ENCODE data around the gene KCNQ2.
"Not testable (repeated sequence)": the region's sequence is repeated elsewhere in the genome, so short reads cannot be mapped to it uniquely, and the experiment has no call there.

KCNQ2 gene

DNA sequence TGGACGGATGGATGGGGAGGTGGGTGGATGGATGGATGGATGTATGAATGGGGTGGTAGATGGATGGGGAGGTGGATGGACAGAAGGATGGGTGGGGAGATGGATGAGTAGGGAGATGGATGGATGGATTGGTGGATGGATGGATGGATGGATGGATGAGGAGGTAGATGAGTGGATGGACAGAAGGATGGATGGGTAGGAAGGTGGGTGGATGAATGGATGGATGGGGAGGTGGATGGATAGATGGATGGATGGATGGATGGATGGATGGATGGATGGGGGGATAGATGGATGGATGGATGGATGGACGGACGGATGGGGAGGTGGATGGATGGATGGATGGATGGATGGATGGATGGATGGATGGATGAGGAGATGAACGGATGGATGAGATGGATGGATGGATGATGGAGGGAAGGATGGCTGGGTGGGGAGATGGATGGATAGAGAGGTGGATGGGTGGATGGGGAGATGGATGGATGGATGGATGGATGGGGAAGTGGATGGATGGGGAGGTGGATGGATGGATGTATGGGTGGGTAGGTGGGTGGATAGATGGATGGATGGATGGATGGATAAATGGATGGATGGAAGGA lies 19.3 kb upstream of the KCNQ2 start:
- FAIRE-seq (no peak), DNase-seq (ENCODE audit: extremely low spot score, insufficient read length, low read depth) (no peak)

DNA sequence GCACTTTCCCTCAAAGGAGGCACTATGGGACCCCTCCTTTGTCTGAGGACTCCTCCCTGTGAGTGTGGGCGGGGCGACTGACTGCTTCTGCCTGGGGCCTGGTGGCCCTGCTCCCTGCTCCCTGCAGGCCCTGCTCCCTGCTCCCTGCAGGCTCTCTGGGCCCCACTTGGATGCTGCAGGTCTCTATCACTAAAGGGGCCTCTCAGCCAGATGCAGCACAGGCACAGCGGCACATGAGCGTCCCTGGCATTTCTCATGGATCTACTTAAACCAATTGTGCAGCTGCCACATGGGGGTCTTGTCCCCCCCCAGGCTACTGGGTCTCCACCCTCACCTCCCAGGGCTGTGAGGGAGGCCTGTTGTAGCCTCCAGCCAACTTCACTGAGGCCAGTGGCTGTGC lies 18.6 kb upstream of the KCNQ2 start:
- no peak for FAIRE-seq

DNA sequence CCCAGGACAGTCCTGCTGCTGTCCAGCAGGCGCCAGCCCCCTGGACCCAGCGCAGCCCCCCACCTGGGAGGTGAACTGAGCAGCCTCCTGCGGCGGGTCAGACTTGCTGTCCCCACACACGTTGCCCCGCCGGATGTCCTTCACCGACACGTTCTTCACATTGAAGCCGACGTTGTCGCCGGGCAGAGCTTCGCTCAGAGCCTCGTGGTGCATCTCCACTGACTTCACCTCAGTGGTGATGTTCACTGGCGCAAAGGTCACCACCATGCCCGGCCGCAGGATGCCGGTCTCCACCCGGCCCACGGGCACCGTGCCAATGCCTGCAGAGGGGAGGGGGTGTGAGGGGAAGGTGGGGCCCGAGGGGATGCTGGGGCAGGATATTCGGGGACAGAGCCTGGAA lies 18.0 kb upstream of the KCNQ2 start:
- FAIRE-seq (no peak), DNase-seq (ENCODE audit: extremely low spot score, insufficient read length, low read depth) (no peak)

More for the DNA sequence above, 18.6 kb upstream of the KCNQ2 start:
- DNase-seq (ENCODE audit: extremely low spot score, insufficient read length, low read depth): no peak

DNA sequence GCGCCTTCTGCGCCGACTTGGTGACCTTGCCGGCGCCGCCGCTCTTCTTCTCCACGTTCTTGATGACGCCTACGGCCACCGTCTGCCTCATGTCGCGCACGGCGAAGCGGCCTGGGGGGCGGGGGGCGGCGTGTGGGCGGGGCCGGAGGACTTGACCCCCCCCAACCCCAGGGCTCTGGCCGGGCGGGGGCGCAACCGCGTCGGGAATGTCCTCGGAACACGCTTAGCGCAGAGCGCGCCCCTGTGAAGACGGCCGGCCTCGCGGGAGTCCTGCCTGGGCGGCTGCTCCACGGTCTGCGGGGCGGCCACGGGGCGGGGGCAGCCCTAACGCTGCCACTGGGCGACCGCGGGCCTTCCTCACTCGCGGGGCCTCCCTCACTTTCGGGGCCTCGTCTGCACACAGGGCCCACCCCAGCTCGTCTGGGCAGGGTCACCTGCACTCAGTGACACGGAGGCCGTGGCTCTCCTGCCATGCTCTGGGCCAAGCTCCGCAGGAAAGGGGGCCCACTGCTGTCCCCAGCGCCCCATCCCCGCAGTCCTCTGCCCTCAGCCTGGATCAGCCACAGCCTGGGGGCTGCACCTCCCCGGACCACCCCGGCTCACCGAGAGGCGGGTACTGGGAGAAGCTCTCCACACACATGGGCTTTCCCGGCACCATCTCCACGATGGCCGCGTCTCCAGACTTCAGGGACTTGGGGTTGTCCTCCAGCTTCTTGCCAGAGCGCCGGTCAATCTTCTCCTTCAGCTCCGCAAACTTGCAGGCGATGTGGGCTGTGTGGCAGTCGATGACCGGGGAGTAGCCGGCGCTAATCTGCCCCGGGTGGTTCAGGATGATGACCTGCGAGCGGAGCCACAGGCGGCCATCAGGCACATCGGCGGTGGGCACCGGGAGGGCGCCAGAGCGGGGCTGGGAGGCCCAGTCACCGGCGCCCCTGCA lies 16.1 kb upstream of the KCNQ2 start:
- DNase-seq (ENCODE audit: extremely low spot score, insufficient read length, low read depth): no peak
- no peak for FAIRE-seq

DNA sequence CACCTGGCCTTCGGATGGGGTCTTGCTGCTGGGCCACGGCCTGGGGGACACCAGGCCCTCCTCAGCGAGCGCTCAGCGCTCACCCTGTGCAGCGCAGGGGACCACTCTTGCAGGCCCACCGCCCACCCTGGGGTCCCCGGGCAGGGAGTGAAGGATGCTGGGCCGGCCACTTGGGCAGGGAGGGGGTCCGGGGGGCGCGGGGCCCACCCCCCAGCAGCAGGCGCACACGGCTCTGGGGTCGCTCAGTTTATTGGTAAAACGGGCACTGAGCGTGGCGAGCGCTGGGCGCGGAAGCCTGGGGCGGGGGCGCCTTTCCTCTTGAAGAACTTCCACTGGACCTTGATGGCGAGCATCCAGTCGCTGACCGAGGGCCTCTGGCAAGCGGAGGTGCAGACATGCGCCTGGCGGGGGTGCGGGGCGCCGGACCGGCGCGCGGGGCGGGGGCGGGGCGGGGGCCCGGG lies 15.4 kb upstream of the KCNQ2 start:
- FAIRE-seq (no peak), DNase-seq (ENCODE audit: extremely low spot score, insufficient read length, low read depth) (no peak)

DNA sequence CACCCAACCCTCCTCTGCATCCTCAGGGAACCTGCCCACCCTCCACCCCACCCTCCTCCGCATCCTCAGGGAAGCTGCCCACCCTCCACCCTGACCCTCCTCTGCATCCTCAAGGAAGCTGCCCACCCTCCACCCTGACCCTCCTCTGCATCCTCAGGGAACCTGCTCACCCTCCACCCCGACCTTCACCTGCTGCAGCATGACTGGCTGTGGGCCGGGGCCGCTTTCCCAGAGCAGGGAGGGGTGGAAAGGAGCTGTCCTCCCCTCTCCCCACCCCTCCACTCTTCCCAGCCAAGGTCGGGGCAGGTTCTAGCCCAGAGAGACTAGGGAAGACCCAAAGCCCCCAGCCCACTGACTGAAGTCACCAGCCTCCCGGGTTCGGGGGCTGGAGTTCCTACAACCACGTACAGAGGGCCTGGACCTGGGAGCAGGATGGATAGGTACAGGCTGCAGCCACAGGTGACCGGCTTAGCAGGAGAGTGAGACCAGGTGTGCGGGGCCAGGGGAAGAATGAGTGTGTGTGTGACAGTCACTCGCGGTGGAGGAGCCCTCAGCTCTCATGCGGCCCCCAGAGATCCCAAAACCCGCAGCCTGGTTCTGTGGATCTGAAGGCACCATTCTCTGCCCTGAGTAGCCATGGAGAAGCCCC lies 14.8 kb upstream of the KCNQ2 start:
- DNase-seq (ENCODE audit: extremely low spot score, insufficient read length, low read depth) (no peak), FAIRE-seq (no peak)

DNA sequence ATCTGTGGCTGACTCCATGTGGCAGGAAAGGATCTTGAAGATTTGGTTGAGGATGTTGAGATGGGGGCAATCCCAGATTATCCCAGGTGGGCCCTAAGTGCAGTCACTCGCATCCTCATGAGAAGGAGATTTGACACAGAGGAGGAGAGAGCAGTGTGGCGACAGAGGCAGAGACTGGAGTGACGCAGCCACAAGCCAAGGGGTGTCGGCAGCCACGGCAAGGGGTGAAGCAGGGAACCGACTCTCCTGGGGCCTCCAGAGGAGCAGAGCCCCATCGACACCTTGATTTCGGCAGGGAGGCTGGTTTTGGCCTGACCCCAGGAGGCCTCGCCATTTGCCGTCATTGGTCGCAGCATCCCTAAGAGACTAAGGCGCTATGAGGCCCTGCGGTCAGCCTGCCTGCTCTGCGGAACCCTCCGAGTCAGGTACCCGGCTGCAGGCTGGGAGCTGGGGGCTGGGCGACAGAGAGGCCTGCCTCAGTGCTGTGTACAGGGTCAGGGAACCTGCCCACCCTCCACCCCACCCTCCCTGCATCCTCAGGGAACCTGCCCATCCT lies 13.9 kb upstream of the KCNQ2 start:
- DNase-seq (ENCODE audit: extremely low spot score, insufficient read length, low read depth) (no peak), FAIRE-seq (no peak)

DNA sequence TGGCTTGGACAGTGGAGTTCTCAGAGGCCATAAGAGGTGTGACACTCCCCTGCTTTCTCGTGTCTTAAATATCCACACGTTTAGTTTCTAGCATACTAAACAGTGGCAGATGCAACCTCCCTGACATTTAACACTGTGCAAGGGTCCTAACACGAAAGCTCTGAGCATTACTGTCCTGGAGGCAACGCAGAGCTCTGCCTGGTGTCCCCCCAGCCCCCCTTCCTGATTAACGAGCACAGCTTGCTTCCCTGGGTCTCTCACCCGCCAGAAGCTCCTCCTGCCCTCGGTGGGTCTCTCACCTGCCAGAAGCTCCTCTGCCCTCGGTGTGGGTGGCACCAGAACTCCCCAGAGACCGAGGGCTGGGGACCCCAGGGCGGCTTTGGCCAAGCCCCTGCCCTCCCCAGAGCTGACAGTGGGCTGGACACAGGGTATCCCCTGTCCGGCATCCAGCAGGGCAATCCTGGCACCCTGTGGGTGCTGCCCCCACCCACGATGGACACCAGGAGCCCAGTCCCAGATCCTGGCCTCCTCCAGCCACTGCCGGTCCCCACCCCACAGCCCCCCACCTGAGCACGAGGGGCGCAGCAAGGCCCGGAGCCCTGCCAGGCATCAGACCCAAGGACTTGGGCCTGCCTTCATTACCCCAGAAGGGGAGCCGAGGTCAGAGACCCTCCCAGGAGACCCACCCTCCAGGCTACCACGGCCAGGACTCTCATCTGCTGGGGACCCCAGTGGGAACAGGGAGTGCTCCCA lies 12.4 kb upstream of the KCNQ2 start:
- DNase-seq (ENCODE audit: extremely low spot score, insufficient read length, low read depth) (no peak), FAIRE-seq (no peak)

DNA sequence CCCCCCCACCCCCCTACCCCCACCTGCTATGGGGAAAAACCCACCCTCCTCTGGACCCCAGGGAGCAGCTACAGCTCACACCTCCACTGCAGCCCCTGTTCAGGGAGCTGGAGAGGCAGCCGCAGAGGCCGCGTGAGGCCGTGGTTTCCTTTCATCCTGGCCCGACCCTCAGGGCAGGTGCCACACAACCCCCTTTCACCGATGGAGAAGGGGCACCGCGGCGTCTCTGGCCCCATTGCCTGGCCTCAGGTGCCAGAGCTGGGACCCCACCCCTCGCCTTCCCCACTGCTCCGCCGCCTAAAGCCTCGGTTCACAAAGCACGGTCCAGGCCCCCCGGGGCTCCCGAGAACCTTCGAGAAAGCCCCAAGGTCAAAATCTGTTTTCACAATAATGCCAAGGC lies 11.8 kb upstream of the KCNQ2 start:
- FAIRE-seq (no peak), DNase-seq (ENCODE audit: extremely low spot score, insufficient read length, low read depth) (no peak)

DNA sequence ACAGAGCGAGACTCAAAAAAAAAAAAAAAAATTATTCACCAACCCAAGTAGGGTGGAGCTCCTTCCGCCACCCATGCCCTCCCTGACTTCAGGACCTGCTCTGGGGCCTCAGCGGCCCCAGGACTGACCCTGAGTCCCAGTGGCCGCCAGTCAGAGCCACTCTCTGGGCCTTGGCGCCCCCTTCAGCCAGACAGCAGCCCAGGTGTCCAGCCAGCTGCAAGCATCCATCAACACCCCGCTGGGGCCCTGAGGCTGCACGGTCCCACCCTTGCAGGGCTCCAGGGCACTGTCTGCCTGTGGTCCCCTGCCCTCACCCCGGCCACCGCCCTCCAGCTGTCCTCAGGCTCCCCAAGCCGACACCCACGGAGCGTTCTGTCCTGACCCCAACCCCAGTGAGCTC lies 11.4 kb upstream of the KCNQ2 start:
- FAIRE-seq (no peak), DNase-seq (ENCODE audit: extremely low spot score, insufficient read length, low read depth) (no peak)

DNA sequence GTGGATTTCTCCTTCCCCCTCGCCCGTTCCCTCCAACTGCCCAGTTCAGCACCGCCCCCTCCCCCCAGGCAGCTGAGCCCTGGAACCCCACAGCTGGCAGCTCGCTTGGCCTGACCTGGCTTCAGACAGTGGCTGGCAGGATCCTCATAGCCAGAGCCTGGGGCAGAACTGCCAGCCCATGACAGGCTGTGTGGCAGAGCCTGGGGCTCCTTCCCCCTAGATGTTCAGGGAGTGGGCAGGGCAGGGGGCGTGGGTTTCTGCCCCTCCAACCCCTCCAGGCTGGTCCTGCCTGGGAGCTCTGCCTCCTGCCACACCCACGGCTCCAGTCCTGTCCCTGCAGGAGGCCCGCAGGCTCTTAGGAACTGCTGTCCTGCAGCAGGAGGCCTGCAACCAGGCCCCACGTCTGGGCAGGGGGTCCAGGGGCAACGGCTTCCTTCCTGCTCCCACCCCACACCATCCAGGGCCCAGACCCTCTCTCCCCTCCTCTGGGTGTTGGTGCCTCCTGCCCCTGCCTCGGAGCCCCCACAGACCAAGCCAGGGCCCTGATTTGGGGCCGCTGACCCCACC lies 9.6 kb upstream of the KCNQ2 start:
- FAIRE-seq: no peak
- DNase-seq (ENCODE audit: extremely low spot score, insufficient read length, low read depth): no peak

DNA sequence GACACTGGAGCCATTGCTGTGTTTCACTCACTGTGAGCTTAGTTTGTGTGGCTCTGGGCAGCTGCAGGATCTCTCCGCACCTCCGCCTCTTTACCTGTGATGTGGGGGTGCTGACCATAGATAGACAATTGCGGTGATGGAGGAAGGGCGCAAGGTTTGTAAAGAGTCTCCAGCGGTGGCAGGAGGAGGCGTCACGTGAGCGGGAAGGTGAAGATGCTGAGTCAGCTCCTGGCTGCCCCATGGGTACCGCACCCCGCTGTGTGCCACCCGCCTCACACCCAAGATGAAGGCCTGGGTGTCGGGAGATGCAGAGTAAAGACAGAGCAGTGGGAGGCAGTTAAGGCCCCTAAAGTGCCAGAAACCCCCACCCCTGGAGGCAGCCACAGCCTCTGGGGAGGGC lies 9.0 kb upstream of the KCNQ2 start:
- no peak for DNase-seq (ENCODE audit: extremely low spot score, insufficient read length, low read depth)
- FAIRE-seq: no peak

DNA sequence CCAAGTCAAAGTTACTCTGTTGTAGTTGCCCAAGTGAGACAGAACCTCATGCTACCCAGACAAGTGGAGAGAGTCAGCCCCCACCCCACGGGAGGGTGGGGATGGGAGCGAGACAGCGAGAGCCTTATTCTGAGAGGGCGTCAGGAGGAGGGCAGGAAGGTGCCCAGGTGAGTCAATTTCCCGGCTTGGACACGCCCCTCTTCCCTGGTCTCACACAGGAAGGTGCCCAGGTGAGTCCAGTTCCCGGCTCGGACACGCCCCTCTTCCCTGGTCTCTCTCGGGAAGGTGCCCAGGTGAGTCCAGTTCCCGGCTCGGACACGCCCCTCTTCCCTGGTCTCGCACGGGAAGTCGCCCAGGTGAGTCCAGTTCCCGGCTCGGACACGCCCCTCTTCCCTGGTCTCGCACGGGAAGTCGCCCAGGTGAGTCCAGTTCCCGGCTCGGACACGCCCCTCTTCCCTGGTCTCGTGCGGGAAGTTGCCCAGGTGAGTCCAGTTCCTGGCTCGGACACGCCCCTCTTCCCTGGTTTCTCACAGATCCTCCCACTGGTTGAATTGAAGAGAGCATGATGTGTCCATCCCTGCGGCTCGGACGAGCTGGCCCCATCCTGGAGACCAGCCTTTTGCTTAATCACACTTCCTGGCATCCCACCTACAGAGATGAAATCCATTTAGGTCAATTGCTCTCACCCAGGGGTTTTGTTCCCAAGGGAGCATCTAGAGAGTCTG lies 7.4 kb upstream of the KCNQ2 start:
- not testable (repeated sequence) for FAIRE-seq; DNase-seq (ENCODE audit: extremely low spot score, insufficient read length, low read depth)

DNA sequence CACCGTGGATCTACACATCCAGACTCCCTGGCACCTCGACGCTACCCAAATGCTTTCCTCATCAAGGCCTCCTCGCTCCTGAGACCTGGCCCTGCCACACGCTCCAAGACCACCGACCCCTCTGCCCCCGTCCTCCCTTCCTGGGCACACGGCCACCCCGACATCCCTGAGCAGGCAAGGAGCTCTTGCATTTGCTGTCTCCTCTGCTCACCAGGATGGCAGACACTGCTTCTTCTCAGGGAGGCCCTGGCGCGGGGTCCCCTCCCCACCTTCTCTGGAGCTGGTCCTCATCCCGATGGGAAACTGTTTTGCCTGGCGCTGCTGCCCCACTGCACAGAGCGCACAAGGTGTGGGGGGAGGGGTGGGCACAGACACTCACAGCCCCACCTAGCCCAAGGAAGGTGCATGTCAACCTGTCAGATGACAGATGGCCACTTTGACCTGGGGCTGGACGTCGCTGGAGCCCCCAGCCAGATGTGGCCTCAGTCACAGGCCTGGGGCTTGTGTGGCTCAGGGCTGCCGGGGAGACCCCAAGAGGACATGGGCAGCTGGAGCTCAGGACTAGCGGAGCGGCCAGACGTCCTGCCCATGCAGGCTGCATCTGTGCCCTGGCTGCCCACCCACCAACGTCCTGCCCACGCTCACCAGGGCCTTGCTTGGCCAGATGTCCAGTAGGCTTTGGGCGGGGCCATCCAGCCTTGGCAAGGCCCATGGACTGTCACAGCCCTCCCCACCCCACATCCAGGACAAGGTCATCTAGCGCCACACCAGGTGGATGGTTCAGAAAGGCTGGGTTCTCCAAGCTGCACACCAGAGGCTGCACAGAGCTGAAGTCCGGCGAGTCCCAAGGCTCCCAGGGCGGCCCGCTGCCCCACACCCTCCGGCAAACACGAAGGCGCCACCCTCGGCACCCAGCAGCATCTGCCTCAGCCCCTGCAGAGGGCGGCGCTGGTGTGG lies 6.2 kb upstream of the KCNQ2 start:
- no peak for FAIRE-seq
- DNase-seq (ENCODE audit: extremely low spot score, insufficient read length, low read depth): no peak

DNA sequence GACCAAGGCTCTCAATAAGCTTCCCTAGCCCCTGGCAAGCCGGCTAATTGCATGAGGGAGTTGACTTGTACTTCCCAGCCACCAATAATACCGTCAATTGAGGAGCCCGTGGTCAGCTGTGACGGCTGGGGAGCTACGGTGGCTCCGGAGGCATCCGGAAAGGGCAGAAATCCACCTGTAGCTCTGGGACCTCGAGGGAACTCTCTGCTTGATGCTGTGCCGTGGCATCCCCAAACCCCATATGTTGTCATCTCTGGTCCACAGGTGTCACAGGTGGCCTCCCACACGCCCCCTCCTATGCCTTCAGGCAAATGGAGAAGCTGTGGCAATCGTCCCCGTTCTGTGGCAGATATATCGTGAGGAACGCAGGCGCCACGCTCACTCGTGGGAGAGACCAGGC lies 5.5 kb upstream of the KCNQ2 start:
- DNase-seq (ENCODE audit: extremely low spot score, insufficient read length, low read depth) (no peak), FAIRE-seq (no peak)

DNA sequence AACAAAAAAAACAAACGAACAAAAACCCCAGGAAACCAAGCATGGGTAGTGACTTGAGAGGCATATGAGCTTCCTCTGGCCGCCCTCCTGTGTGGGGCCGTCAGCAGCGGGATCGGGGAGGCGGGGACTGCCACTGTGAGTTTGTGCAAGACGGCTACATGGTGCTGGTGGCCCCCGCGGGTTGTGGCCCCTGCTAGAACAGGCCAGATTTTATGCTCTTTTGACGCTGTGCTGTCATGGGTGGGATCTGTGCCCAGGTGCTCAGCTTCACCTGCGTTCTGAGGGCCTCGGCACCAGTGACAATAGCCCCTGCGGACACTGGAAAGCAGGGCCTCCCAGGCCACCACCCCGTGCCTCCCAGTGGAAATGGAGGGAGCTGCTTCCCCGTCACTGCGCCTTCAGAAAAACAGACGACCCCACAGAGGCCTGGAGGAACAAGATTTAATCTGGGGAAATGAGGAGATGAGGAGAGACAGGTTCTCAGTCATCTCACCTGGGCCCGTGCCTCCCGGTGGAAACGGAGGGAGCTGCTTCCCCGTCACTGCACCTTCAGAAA lies 4.7 kb upstream of the KCNQ2 start:
- no peak for FAIRE-seq
- DNase-seq (ENCODE audit: extremely low spot score, insufficient read length, low read depth): no peak

DNA sequence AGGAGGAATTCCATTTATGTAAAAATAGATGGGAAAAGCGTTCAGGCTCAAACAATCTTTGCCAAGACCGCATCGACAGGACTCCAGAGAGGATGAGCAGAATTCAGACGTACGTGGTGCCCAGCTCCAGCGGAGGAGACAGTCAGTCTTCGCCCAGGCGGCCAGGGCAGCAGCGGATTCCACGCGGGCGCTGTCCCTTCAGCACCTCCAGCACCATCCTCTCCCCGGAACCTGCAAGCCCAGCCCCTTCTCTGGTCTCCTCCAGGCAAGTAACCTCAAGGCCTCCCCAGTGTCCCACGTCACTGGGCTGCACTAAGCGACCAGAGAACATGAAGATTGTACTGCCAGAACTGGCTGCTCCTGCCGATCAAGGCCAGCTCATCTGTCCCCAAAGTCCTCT lies 2.8 kb upstream of the KCNQ2 start:
- FAIRE-seq: no peak
- DNase-seq (ENCODE audit: extremely low spot score, insufficient read length, low read depth): no peak

Measured in GM18507 (cell line).